ENCODE measurements around the gene MYO1B. TPM values are rescaled to one million over a fixed set of nuclear protein-coding genes. Genes with fewer than 3 reads are reported as not detected.
A peak's percentile ranks its signal among the peaks of the same experiment; 100 is the strongest.

MYO1B gene
- total and polyA plus RNA-seq, 8 donors, result 136 to 305 (median 197) TPM

GRCh38 chr2:191328150-191328809 is 83.1 kb downstream of the MYO1B start:
- intact Hi-C loops (cut with DNase I), result no loop called here
- Histone ChIP-seq H3K4me3 (no peak overlapping the region), H3K27me3 (no peaks in the 10 kb centered on the region), H3K36me3 (peaks cover 0 to 16% of the 10 kb centered on the region in 2 donors), H3K9me3 (peaks cover 0 to 4% of the 10 kb centered on the region in 2 donors), H3K4me1 (no peaks in the 10 kb centered on the region), H3K27ac (no peak overlapping the region)
- no peak for DNase-seq
- ATAC-seq, result no peak
- no peak for TF ChIP-seq CTCF (IDR thresholded peaks at IDR 0.05)

DNA sequence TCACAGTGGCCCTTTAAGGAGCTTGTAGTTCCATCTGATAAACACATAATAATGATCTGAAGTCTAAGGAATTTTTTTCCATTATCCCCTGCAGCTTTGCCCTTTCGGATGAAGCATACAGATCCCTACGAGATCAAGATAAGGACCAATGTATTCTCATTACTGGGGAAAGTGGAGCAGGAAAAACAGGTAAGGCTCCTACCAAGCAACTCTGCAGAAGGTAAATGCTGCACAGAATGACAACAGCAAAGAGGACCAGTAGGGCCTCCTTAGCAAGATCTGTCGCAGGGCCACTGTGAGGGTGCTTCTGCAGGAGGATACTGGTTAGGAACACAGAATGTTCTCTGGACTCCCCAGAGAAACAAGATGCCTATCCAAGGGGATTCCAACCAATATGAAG is 84.6 kb downstream of the MYO1B start:
- no peak overlapping the region for H3K4me3 ChIP-seq
- DNase-seq (no peak), ATAC-seq (no peak)
- H3K27ac ChIP-seq, result no peak overlapping the region
- peaks cover 0 to 22% of the 10 kb centered on the region in 2 donors for H3K36me3 ChIP-seq
- intact Hi-C loops (cut with DNase I), result no loop called here
- TF ChIP-seq CTCF (IDR thresholded peaks at IDR 0.05), result no peak
- no peaks in the 10 kb centered on the region for H3K4me1 ChIP-seq
- no peaks in the 10 kb centered on the region for H3K9me3 ChIP-seq
- H3K27me3 ChIP-seq, result no peaks in the 10 kb centered on the region

DNA sequence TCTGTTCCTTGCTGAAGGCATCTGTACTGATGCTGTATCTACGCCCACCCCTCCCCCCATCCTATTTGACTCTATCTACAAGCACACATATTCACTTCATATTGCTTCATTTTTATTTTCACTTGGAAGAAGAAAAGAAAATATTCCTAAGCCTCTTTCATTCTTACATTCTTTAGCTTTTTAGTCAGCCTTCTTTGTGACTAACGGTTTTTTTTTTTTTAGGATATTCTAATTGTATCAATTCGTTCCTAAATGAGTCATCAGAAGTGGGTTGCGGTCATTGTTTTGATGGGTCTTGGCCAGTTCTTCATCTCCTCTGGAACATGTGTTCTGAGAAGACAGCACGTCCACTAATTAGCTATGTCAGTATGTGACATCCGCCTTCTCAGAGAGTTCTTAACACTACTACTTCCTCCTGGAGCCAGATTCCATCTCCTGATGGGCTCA is 88.7 kb downstream of the MYO1B start:
- peaks cover 0 to 27% of the 10 kb centered on the region in 2 donors for H3K36me3 ChIP-seq
- ATAC-seq, result peak; percentile 31
- intact Hi-C loops (cut with DNase I), result no loop called here
- H3K27ac ChIP-seq, result peak overlapping the region in 1 of 2 donors; percentile 41
- H3K4me1 ChIP-seq, result peaks cover 0 to 6% of the 10 kb centered on the region in 2 donors
- no peaks in the 10 kb centered on the region for H3K9me3 ChIP-seq
- no peaks in the 10 kb centered on the region for H3K27me3 ChIP-seq
- no peak overlapping the region for H3K4me3 ChIP-seq
- TF ChIP-seq CTCF (IDR thresholded peaks at IDR 0.05), result no peak
- DNase-seq, result no peak

- no peak overlapping the region for H3K27ac ChIP-seq
- peaks cover 0 to 17% of the 10 kb centered on the region in 2 donors for H3K36me3 ChIP-seq
- no peak overlapping the region for H3K4me3 ChIP-seq
- H3K4me1 ChIP-seq, result peaks cover 0 to 12% of the 10 kb centered on the region in 2 donors
- no peak for DNase-seq
- TF ChIP-seq CTCF (IDR thresholded peaks at IDR 0.05), result no peak
- H3K9me3 ChIP-seq, result no peaks in the 10 kb centered on the region
- intact Hi-C loops (cut with DNase I), result no loop called here
- H3K27me3 ChIP-seq, result no peaks in the 10 kb centered on the region
- ATAC-seq, result no peak
Measured at GRCh38 chr2:191335875-191336464, 90.8 kb downstream of the MYO1B start.

GRCh38 chr2:191341436-191341835 is 96.2 kb downstream of the MYO1B start:
- Histone ChIP-seq H3K27me3 (no peaks in the 10 kb centered on the region), H3K9me3 (no peaks in the 10 kb centered on the region), H3K4me1 (peaks cover 0 to 17% of the 10 kb centered on the region in 2 donors), H3K4me3 (no peak overlapping the region), H3K36me3 (peaks cover 0 to 10% of the 10 kb centered on the region in 2 donors), H3K27ac (peak overlapping the region in 1 of 2 donors; percentile 66)
- no peak for TF ChIP-seq CTCF (IDR thresholded peaks at IDR 0.05)
- ATAC-seq, result peak; percentile 81
- no peak for DNase-seq
- intact Hi-C loops (cut with DNase I), result no loop called here

Data from left lung (tissue), 10 donors.